HG03064 (cell line): ENCODE data around the gene TM9SF3.

Experiments
- ATAC-seq: cut with Tn5 transposase; IDR thresholded peaks from one replicate; pipeline ENCODE4 v1.9.1; 2021; ENCODE audit warnings: low read depth; ENCODE audit not compliant: unreplicated experiment

TM9SF3 gene

DNA sequence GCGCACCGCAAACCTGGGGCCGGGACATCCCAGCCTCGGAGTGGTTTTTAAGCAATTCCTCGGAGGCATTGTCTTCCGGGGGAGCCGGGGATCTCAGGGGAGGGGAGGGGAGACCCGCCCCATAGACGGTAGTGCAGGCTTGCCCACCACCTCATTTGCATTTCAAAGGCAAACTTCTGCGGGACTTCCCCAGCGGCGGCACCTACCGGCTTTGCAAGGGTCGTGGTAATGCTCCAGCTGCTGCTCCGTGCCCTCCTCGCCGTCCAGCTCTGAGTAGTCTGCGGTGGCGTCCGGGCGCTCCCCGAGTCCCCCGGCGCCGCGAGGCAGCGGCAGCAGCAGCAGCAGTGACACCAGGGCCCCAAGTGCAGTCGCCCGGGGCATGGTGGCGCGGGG lies 73.5 kb downstream of the TM9SF3 start:
- no peak for ATAC-seq

GRCh38 chr10:96512524-96513304 lies 74.1 kb downstream of the TM9SF3 start:
- no peak for ATAC-seq

DNA sequence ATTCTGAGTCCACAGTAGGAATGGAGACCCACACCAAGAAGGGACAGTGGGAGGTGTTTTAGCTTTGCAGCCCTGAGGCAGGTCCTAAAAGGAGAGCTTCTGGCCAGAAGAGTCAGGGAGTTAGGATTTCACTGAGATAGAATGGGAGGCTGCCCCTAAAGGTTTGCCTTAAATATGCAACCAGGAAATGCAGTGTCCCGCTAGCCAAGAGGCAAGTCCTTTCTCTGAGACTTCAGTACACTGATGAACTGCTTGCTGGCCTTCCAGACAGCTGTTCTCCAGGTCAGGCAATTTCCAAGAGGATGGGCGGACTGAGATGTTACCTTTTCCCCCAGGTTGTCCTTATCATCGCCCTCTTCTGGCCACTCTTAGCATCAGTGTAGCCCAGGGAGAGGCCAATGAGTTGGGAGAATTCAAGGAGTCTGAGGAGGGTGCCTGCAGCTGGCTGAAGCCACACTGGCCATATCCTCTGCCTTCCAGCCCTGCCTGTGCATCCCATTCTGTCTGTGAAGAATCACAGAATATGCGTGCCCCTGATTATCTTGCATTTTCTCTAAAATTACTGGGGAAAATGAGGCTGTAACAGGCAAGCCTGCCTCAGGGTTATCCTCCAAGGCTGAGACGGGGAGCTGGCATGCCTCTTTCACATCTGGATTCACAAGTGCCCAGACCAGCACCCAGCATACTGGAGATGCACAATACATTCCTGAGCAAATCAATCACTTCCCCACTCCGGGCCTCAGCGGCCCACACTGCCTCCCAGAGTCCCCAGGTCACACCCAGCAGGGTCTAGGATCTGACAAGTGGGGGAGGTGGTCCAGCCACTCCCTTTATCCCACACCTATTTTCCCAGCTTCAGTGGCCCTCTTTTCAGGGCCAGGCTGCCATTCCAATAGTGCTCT lies 75.5 kb downstream of the TM9SF3 start:
- no peak for ATAC-seq

GRCh38 chr10:96509017-96509641 lies 77.7 kb downstream of the TM9SF3 start:
- ATAC-seq: no peak

DNA sequence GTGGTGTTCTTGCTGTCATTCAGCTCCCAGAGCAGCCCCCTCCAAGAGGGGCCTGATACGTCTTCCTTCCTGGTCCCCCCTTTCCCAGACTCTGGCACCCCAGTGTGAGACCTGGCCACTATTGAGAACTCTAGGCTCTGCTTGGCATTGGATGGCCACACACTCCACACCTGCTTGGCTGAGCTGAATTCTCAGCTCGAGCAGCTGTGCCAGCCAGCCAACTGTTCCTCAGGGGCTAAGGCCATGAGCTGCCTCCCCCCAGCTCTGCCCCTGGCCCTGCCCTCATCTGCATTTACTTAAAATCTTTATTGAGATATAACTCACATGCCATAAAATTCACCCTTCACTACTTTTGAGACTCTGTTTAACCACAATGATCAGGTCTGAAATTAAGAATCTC lies 79.8 kb downstream of the TM9SF3 start:
- no peak for ATAC-seq

- no peak for ATAC-seq
Measured at GRCh38 chr10:96505150-96506136, 81.4 kb downstream of the TM9SF3 start.

GRCh38 chr10:96502561-96503282 lies 84.1 kb downstream of the TM9SF3 start:
- ATAC-seq: no peak

DNA sequence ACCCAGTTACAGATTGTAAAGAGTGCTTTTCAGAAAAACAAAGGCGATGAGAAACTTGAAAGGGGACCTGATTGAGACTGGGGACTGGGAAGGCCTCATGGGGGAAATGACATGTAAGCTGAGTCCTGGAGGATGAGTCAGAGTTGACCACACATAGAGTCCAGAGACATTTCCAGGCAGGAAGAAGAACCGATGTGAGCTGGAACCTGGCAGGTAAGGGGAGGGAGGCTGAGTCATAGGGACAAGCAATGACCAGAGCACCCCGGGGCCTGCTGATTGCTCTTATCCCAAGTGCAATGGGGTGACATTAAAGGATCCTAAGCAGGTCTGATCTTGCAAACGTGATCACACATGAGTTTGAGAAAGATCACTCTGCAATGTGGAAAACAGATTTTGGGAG lies 84.8 kb downstream of the TM9SF3 start:
- ATAC-seq: no peak

DNA sequence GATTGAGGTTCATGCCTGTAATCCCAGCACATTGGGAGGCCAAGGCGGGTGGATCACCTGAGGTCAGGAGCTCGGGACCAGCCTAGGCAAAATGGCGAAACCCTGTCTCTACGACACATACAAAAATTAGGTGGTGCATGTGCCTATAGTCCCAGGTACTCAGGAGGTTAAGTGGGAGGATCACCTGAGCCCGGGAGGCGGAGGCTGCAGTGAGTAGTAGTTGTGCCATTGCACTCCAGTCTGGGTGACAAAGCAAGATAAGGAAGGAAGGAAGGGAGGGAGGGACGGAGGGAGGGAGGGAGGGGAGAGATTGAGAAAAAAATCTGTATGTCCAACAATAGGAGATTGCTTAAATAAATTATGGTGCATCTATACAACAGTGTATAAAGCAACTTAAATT lies 86.3 kb downstream of the TM9SF3 start:
- ATAC-seq: no peak

DNA sequence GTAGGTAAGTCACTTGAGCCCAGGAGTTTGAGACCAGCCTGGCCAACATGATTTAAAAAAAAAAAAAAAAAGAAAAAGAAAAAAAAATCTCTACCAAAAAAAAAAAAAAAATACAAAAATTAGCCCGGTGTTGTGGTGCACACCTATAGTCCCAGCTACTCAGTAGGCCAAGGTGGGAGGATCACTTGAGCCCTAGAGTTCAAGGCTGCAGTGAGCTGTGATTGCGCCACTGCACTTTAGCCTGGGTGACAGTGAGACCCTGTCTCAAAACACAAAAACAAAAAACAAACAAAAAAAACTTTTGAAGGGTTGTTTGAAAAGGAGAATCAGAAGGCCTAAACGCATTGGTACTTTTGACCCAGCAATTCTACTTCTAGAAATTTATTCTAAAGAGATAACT lies 86.8 kb downstream of the TM9SF3 start:
- no peak for ATAC-seq

DNA sequence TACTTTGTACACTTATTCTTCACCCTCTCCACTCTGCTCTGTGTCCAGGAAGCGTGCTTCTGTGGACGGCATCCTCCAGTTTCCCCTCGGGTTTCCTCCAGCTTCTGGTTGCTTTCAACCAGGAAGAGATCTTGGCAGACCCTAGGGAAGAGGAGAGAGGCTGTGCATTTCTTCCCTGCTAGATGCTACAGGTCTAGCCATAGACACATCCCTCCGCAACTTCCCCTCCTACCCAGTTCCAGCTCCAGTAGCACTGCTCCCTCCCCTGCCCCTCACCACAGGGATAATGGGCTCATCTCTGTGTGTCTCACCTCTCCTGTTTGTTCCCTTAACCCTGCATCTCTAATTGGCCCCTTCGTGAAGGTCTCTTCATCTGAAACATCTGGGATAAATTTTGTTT lies 89.4 kb downstream of the TM9SF3 start:
- ATAC-seq: no peak

- no peak for ATAC-seq
Measured at GRCh38 chr10:96496281-96496925, 90.4 kb downstream of the TM9SF3 start.

GRCh38 chr10:96495544-96495943 lies 91.3 kb downstream of the TM9SF3 start:
- no peak for ATAC-seq

DNA sequence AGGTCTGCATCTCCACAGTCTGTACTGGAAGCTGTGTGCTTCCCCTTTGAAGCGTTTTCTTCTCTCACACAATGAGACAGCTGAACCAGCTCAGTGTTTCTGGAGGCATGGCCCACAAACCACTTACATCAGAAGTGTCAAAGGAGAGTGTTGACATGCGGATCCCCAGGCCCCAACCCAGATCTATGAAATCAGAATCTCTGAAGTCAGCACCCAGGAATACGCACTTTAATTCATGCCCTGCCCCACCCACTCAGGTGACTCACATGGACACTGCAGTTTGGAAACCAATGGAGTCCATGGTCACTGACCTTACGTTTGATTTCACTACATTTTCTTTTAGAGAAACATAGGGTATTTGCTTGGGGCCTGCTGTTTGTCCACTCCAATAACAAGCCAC lies 92.1 kb downstream of the TM9SF3 start:
- no peak for ATAC-seq

- no peak for ATAC-seq
Measured at GRCh38 chr10:96493871-96494525, 92.8 kb downstream of the TM9SF3 start.

DNA sequence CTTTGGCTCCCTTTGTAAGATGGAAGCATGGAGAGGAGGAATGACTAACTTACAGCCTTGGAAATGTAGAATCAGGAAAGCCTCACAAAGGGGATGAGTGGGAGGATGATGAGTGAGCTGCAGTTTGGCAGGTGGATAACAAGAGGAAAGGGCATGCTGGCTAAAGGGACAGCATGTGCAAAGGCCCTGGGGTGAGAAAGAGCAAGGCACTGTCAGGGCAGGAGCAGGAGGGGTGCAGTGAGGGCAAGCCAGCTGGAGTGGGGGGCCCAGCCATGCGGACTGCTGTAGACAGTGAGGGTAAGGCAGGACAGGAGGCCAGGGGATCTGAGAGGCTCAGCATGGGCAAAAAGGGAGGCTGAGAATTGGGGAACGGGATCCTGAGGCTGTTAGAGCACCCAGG lies 93.6 kb downstream of the TM9SF3 start:
- ATAC-seq: no peak

- ATAC-seq: no peak
Measured at GRCh38 chr10:96491303-96491702, 95.5 kb downstream of the TM9SF3 start.

DNA sequence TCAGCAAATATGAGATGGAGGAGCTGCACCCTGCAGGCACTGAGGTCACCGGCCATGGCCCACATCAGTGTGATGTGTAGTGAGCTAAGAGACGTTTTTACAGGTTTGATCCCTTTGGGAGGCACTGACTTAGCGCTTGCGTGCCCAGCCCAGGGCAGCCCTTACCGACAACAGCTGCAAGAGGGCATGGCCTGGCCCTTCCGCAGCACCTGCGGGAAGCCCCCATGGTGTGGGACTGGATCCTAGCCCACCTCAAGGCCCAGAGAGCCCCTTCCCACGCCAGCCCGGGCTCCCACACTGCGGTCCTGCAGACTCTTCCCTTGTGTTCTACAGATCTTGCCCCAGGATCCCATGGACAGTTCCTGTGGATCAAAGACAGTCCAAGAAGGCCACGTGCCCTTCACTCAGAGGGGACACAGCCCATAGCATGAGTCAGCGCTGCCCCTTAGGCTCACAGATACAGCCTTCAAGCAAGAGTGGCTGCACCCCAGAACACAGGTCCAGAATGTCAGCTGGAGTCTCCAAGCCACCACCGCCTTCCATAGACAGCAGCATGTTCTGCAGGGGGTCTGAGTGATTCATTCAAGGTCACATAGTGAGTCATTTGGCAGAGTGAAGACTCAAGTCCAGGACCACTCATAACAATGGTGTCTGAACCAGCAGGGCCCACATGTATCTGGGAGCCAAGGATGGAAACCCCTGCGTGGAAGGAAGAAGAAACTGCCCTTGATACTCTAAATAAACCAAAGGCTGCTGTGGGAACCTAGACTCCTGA lies 98.5 kb downstream of the TM9SF3 start:
- no peak for ATAC-seq
